ENCODE results near the gene ACAT2. TPM values are rescaled to one million over a fixed set of nuclear protein-coding genes. Genes with fewer than 3 reads are reported as not detected.
"Not testable (repeated sequence)": the region's sequence is repeated elsewhere in the genome, so short reads cannot be mapped to it uniquely, and the experiment has no call there.

Gene ACAT2
- polyA plus RNA-seq, 1 donor from 2014 or later: 143 TPM

DNA sequence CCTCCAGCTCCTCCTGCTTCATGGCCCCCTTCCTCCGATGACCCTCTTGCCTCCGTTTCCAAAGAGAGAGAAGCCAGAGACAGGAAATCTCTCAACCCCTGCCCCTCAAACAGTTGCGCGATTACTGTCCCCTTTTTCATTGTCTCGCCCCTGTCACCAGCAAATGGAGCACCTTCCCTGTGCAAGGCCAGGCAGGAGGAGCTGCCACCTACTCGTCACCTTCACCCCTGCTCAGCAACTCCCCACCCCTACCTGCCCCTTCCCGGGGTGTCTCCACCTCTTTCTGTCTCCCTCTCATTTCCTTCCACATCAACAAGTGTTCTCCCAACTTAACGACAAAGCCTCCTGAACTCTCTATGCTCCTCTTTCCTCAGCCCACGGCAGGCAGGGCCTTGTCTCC lies 51.9 kb downstream of the ACAT2 start:
- no peak overlapping the region for H3K9ac ChIP-seq (ENCODE audit: low read length)
- no peak overlapping the region for H3K27ac ChIP-seq (ENCODE audit: low read length)
- no peaks in the 10 kb centered on the region for H3K79me2 ChIP-seq (replicated peaks; ENCODE audit: insufficient read depth, low read length)
- no peak overlapping the region for H3K4me2 ChIP-seq (ENCODE audit: low read length)
- H3K9me3 ChIP-seq (ENCODE audit: low read length): no peaks in the 10 kb centered on the region
- TF ChIP-seq RAD21 (conservative IDR thresholded peaks at IDR 0.05): no peak
- TF ChIP-seq MXI1 (conservative IDR thresholded peaks at IDR 0.05; ENCODE audit: poor library complexity, severe bottlenecking): no peak
- no peak for TF ChIP-seq TAF1 (IDR thresholded peaks at IDR 0.05; ENCODE audit: low read depth)
- no peak for TF ChIP-seq SMC3 (conservative IDR thresholded peaks at IDR 0.05; ENCODE audit: poor library complexity)
- TF ChIP-seq EP300 (conservative IDR thresholded peaks at IDR 0.05; ENCODE audit: poor library complexity, severe bottlenecking): no peak
- no peak for TF ChIP-seq REST (IDR thresholded peaks at IDR 0.05; ENCODE audit: borderline replicate concordance)
- no peak overlapping the region for H3K4me3 ChIP-seq (ENCODE audit: low read length)
- no peak overlapping the region for H2AFZ ChIP-seq (ENCODE audit: low read depth, low read length)
- no peaks in the 10 kb centered on the region for H4K20me1 ChIP-seq (ENCODE audit: insufficient read depth)
- no peaks in the 10 kb centered on the region for H3F3A ChIP-seq (ENCODE audit: insufficient read depth, low read length, poor library complexity, severe bottlenecking)
- no peaks in the 10 kb centered on the region for H3K27me3 ChIP-seq (ENCODE audit: insufficient read depth, low read depth, low read length)
- H3K9me2 ChIP-seq (ENCODE audit: insufficient read depth, low read length): no peaks in the 10 kb centered on the region
- H3K36me3 ChIP-seq (ENCODE audit: insufficient read depth, low read length): no peaks in the 10 kb centered on the region

GRCh38 chr6:159815410-159815809 lies 53.6 kb downstream of the ACAT2 start:
- H3F3A ChIP-seq (ENCODE audit: insufficient read depth, low read length, poor library complexity, severe bottlenecking): no peaks in the 10 kb centered on the region
- no peaks in the 10 kb centered on the region for H3K27me3 ChIP-seq (ENCODE audit: insufficient read depth, low read depth, low read length)
- no peaks in the 10 kb centered on the region for H3K9me3 ChIP-seq (ENCODE audit: low read length)
- H3K9me2 ChIP-seq (ENCODE audit: insufficient read depth, low read length): no peaks in the 10 kb centered on the region
- H3K36me3 ChIP-seq (ENCODE audit: insufficient read depth, low read length): no peaks in the 10 kb centered on the region
- no peaks in the 10 kb centered on the region for H4K20me1 ChIP-seq (ENCODE audit: insufficient read depth)
- H3K79me2 ChIP-seq (replicated peaks; ENCODE audit: insufficient read depth, low read length): no peaks in the 10 kb centered on the region
- TF ChIP-seq TAF1 (IDR thresholded peaks at IDR 0.05; ENCODE audit: low read depth) (no peak), EP300 (conservative IDR thresholded peaks at IDR 0.05; ENCODE audit: poor library complexity, severe bottlenecking) (no peak)
- no peak overlapping the region for H3K9ac ChIP-seq (ENCODE audit: low read length)
- H2AFZ ChIP-seq (ENCODE audit: low read depth, low read length): no peak overlapping the region
- no peak overlapping the region for H3K4me2 ChIP-seq (ENCODE audit: low read length)
- no peak overlapping the region for H3K27ac ChIP-seq (ENCODE audit: low read length)
- no peak overlapping the region for H3K4me3 ChIP-seq (ENCODE audit: low read length)

DNA sequence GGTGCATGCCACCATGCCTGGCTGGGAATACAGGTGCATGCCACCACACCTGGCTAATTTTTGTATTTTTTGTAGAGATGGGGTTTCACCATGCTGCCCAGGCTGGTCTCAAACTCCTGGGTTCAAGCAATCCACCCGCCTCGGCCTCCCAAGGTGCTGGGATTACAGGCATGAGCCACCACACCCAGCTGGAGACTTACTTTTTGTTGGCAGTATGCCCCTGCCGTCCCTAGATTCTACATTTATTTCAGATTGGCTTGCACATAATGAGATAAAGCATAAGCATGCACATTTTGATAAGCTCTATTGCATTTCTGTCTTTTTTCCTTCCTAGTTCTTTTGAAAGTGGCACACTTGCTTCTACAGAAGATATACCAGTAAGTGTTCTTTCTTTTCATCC lies 54.9 kb downstream of the ACAT2 start:
- not testable (repeated sequence) for H3K9me2 ChIP-seq (ENCODE audit: insufficient read depth, low read length); H4K20me1 ChIP-seq (ENCODE audit: insufficient read depth); H3K79me2 ChIP-seq (replicated peaks; ENCODE audit: insufficient read depth, low read length); H3K4me2 ChIP-seq (ENCODE audit: low read length); H3K9me3 ChIP-seq (ENCODE audit: low read length); H3K27ac ChIP-seq (ENCODE audit: low read length); H3K9ac ChIP-seq (ENCODE audit: low read length); H3K27me3 ChIP-seq (ENCODE audit: insufficient read depth, low read depth, low read length); H3F3A ChIP-seq (ENCODE audit: insufficient read depth, low read length, poor library complexity, severe bottlenecking); H2AFZ ChIP-seq (ENCODE audit: low read depth, low read length); H3K36me3 ChIP-seq (ENCODE audit: insufficient read depth, low read length); H3K4me3 ChIP-seq (ENCODE audit: low read length)
